GM12878 (cell line): Measurements from ENCODE around the gene STX19. TPM values are rescaled to one million over a fixed set of nuclear protein-coding genes. Genes with fewer than 3 reads are reported as not detected.

Source experiments
- ATAC-seq: fragments of 200-7000 bp; cut with Tn5 transposase; 3 replicates; pipeline ENCODE4 v1.9.1; 2020; ENCODE audit warnings: mild to moderate bottlenecking, moderate library complexity
- BruUV-seq: library from RNA; stranded (reverse); fragments of 400-500 nt; replicated peaks from 2 replicates; lab custom pipeline; 2021; lab: Mats Ljungman, UMichigan
- CTCF ChIA-PET: fragments of 300-600 bp; sonication (Branson Sonifier 250); formaldehyde crosslinking; extraction: SDS; loops from one replicate; lab custom pipeline; 2021; ENCODE audit warnings: inconsistent platforms; lab: Yijun Ruan, JAX
- POLR2A ChIA-PET: fragments of 350-600 bp; formaldehyde crosslinking; extraction: SDS; loops from one replicate; lab custom pipeline; 2021; ENCODE audit warnings: inconsistent platforms; lab: Charles Lee
- RAD21 ChIA-PET: fragments of 300-600 bp; sonication (Branson Sonifier 250); formaldehyde crosslinking; loops from one replicate; lab custom pipeline; 2023; ENCODE audit warnings: antibody characterized with exemption; ENCODE audit not compliant: unreplicated experiment; lab: Charles Lee
- SMC1A ChIA-PET: fragments of 300-600 bp; sonication (Branson Sonifier 250); formaldehyde crosslinking; loops from one replicate; lab custom pipeline; 2023; ENCODE audit not compliant: unreplicated experiment, uncharacterized antibody; lab: Charles Lee
- DNase-seq: peaks from one replicate; pipeline ENCODE4 v3.0.0-alpha.2; 2011; ENCODE audit warnings: low read depth, low spot score
- FAIRE-seq: peaks from 3 replicates; lab custom pipeline; 2011; peaks lifted over from hg19 to GRCh38; lab: Jason Lieb, UNC
- H2AFZ ChIP-seq: 2 replicates; pipeline ENCODE4 v1.6.0; 2011; ENCODE audit warnings: low read depth, low read length, control low read depth; ENCODE audit not compliant: control insufficient read depth
- H3K27ac ChIP-seq: 2 replicates; pipeline ENCODE4 v1.5.1; 2011; ENCODE audit warnings: control low read depth; ENCODE audit not compliant: control insufficient read depth, insufficient read depth
- H3K27me3 ChIP-seq, 2 experiments: replicated peaks in 1 of 2; 2 replicates each; pipeline versions ENCODE4 v1.6.0 to v1.6.1; 2011; ENCODE audit warnings: low read length in 1 of 2; ENCODE audit not compliant: control insufficient read depth in 2 of 2, insufficient read depth in 2 of 2
- H3K36me3 ChIP-seq, 2 experiments: 2 replicates each; pipeline ENCODE4 v1.5.1; 2011; ENCODE audit warnings: low read length in 1 of 2; ENCODE audit not compliant: control insufficient read depth in 2 of 2, insufficient read depth in 2 of 2
- H3K4me1 ChIP-seq: 2 replicates; pipeline ENCODE4 v1.6.1; 2011; ENCODE audit warnings: mild to moderate bottlenecking, low read length, moderate library complexity, mixed read lengths; ENCODE audit not compliant: control insufficient read depth, insufficient read depth
- H3K4me2 ChIP-seq: 2 replicates; pipeline ENCODE4 v1.6.0; 2011; ENCODE audit warnings: control low read depth; ENCODE audit not compliant: control insufficient read depth, insufficient read depth
- H3K4me3 ChIP-seq: fragments of 200-600 bp; sonication (generic); 2 replicates; pipeline ENCODE4 v1.5.1; 2016
- H3K79me2 ChIP-seq: 2 replicates; pipeline ENCODE4 v1.6.0; 2011; ENCODE audit warnings: low read length; ENCODE audit not compliant: control insufficient read depth, insufficient read depth
- H3K9ac ChIP-seq: 2 replicates; pipeline ENCODE4 v1.8.0; 2011; ENCODE audit warnings: low read length, control low read depth, mixed read lengths; ENCODE audit not compliant: control insufficient read depth, insufficient read depth
- H3K9me3 ChIP-seq: replicated peaks from 3 replicates; pipeline ENCODE4 v1.5.1; 2011; ENCODE audit warnings: mild to moderate bottlenecking, low read length; ENCODE audit not compliant: control insufficient read depth, insufficient read depth
- H4K20me1 ChIP-seq: 2 replicates; pipeline ENCODE4 v1.6.0; 2011; ENCODE audit not compliant: control insufficient read depth, insufficient read depth
- CHD2 ChIP-seq: IDR thresholded peaks from 2 replicates; pipeline ENCODE4 v1.6.1; 2011; ENCODE audit warnings: low read depth, low read length, improper control_type of control experiment, borderline replicate concordance
- CUX1 ChIP-seq: IDR thresholded peaks from 2 replicates; pipeline ENCODE4 v1.6.1; 2012; ENCODE audit warnings: improper control_type of control experiment, low read depth, low read length; ENCODE audit not compliant: insufficient replicate concordance
- POLR2AphosphoS2 ChIP-seq: IDR thresholded peaks from 2 replicates; pipeline ENCODE4 v1.6.1; 2011; ENCODE audit warnings: low read depth, mild to moderate bottlenecking, low read length, improper control_type of control experiment, moderate library complexity
- RAD51 ChIP-seq: fragments of 450-650 bp; IDR thresholded peaks from 2 replicates; pipeline ENCODE4 v1.6.1; 2016; ENCODE audit warnings: moderate library complexity, mild to moderate bottlenecking, inconsistent platforms
- STAT3 ChIP-seq: IDR thresholded peaks from 2 replicates; pipeline ENCODE4 v1.6.1; 2011; ENCODE audit warnings: low read depth, low read length, improper control_type of control experiment
- SUZ12 ChIP-seq: fragments of 200-600 bp; sonication (generic); IDR thresholded peaks from one replicate; pipeline ENCODE4 v1.6.1; 2018; ENCODE audit warnings: antibody characterized with exemption, mild to moderate bottlenecking; ENCODE audit not compliant: unreplicated experiment
- TBL1XR1 ChIP-seq: IDR thresholded peaks from 2 replicates; pipeline ENCODE4 v1.6.1; 2012; ENCODE audit warnings: low read depth, low read length, improper control_type of control experiment
- ZNF274 ChIP-seq: IDR thresholded peaks from one replicate; pipeline ENCODE4 v1.8.0; 2011; ENCODE audit not compliant: insufficient read length, insufficient read depth
- ZNF384 ChIP-seq: IDR thresholded peaks from 2 replicates; pipeline ENCODE4 v1.6.1; 2012; ENCODE audit warnings: low read depth, mild to moderate bottlenecking, low read length, improper control_type of control experiment, borderline replicate concordance
- WGBS: methylation state at CpG from one replicate; pipeline ENCODE4 v1.1.6; 2016; ENCODE audit warnings: low lambda C conversion rate; ENCODE audit not compliant: insufficient replicate concordance, insufficient coverage; ENCODE audit errors: missing lambda C conversion rate; 5-methylcytosine and 5-hydroxymethylcytosine counted together
- in situ Hi-C: fragments of 300-500 bp; cut with MboI; formaldehyde crosslinking; loops from 9 replicates; pipeline ENCODE4 v1.14.3; 2018; ENCODE audit warnings: mixed read lengths
- intact Hi-C: fragments of 100-400 bp; cut with micrococcal nuclease; formaldehyde crosslinking; loops from one replicate; pipeline ENCODE4 v1.14.2; 2022; ENCODE audit not compliant: unreplicated experiment
- polyA plus RNA-seq, 11 experiments: library from polyadenylated mRNA; depleted of rRNA in 4 of 11; unstranded in 6 of 11; stranded (reverse) in 5 of 11; fragments of >200 nt; fragmentation: Nextera tagmentation in 4 of 11; fragmentation: Illumina TruSeq in 1 of 11; extraction: Ambion mirVana in 4 of 11; extraction: Trizol in 1 of 11; gene quantifications; 1 replicate in 1 of 11; 2 replicates in 10 of 11; pipeline versions ENCODE4 v1.2.1 to v1.2.3, GENCODE V29; 2011 to 2016; ENCODE audit warnings: inconsistent platforms in 2 of 11, missing spikeins in 2 of 11, low read depth in 1 of 11
- total RNA-seq, 4 experiments: library from RNA; depleted of rRNA in 3 of 4; stranded (reverse); fragments of >200 nt in 3 of 4; fragmentation: Illumina TruSeq in 1 of 4; extraction: Trizol in 1 of 4; gene quantifications; 2 replicates each; pipeline versions ENCODE4 v1.2.1 to v1.2.3, GENCODE V29; 2013 to 2021
- TF ChIP-seq, protein P1 (sequence below): fragments of 450-650 bp; IDR thresholded peaks from 2 replicates; pipeline ENCODE4 v1.6.1; 2018; ENCODE audit warnings: mild to moderate bottlenecking, low read depth, moderate library complexity; ENCODE audit not compliant: partially characterized antibody

Gene STX19
- total and polyA plus RNA-seq, 10 of the 15 experiments (the other 5 are each of a cell fraction or from before 2014, with no cell fraction given), result 0.10 to 0.14 (median 0.11) TPM; not detected in 7

- in situ Hi-C loops, result no loop called here
- TF ChIP-seq ZNF384 (no peak; the same call in 1 of the 2 replicates), CUX1 (no peak), TBL1XR1 (0 out of 2 replicates have a peak, but pooled peaks have one; percentile 31), RAD51 (0 out of 2 replicates have a peak, but pooled peaks have one; percentile 14), STAT3 (no peak), POLR2AphosphoS2 (no peak), ZNF274 (no peak), SUZ12 (no peak), CHD2 (peak; percentile 99)
- TF ChIP-seq, protein P1, sequence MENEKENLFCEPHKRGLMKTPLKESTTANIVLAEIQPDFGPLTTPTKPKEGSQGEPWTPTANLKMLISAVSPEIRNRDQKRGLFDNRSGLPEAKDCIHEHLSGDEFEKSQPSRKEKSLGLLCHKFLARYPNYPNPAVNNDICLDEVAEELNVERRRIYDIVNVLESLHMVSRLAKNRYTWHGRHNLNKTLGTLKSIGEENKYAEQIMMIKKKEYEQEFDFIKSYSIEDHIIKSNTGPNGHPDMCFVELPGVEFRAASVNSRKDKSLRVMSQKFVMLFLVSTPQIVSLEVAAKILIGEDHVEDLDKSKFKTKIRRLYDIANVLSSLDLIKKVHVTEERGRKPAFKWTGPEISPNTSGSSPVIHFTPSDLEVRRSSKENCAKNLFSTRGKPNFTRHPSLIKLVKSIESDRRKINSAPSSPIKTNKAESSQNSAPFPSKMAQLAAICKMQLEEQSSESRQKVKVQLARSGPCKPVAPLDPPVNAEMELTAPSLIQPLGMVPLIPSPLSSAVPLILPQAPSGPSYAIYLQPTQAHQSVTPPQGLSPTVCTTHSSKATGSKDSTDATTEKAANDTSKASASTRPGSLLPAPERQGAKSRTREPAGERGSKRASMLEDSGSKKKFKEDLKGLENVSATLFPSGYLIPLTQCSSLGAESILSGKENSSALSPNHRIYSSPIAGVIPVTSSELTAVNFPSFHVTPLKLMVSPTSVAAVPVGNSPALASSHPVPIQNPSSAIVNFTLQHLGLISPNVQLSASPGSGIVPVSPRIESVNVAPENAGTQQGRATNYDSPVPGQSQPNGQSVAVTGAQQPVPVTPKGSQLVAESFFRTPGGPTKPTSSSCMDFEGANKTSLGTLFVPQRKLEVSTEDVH, result peak; percentile 87
These were observed 34.4 kb upstream of the STX19 start, which contains the start of the genes DHFR2 and NSUN3 for GRCh38 chr3:94062513-94063404. Gene DHFR2 (minus strand): TSS chr3:94062916. CDS start chr3:94061511, 1,405 bp downstream. Gene NSUN3 (plus strand): TSS chr3:94063061. CDS start chr3:94063127, 66 bp downstream.

More at GRCh38 chr3:94062513-94063404, 34.4 kb upstream of the STX19 start, which contains the start of the genes DHFR2 and NSUN3:
- DNase-seq (peak; percentile 95), ATAC-seq (peak; percentile 92), FAIRE-seq (peak; percentile 92)
- Histone ChIP-seq H2AFZ (peak within 1 kb of the TSS; percentile 96), H3K4me1 (no peaks in the 10 kb centered on the region), H3K9ac (peak within 1 kb of the TSS; percentile 99), H3K9me3 (peaks cover 12% of the 10 kb centered on the region; the same call in 2 of the 3 replicates), H3K36me3 (peaks cover 0 to 19% of the 10 kb centered on the region in 2 experiments; a peak in 2 of 4 replicates), H3K4me3 (peak within 1 kb of the TSS; percentile 84), H3K27ac (peak within 1 kb of the TSS; percentile 100), H4K20me1 (no peaks in the 10 kb centered on the region), H3K27me3 (no peaks in the 10 kb centered on the region), H3K79me2 (peaks cover 47% of the 10 kb centered on the region), H3K4me2 (peak within 1 kb of the TSS; percentile 92)
- CTCF ChIA-PET, result interaction anchor here (0.6 to 11.1 kb wide), 10 partner anchors 8 to 187 kb away, joined by 3 to 164 read pairs (median 5); no protein-coding TSS in a partner anchor
- TSS peak; percentile 91 for BruUV-seq
- intact Hi-C loops, result no loop called here
- POLR2A ChIA-PET, result interaction anchor here (0.5 to 2.5 kb wide), 8 partner anchors 9 to 175 kb away, joined by 3 to 30 read pairs (median 3); no protein-coding TSS in a partner anchor
- RAD21 ChIA-PET, result interaction anchor here (0.6 to 2.3 kb wide), 9 partner anchors 8 to 74 kb away, joined by 3 to 24 read pairs (median 5); no protein-coding TSS in a partner anchor
- SMC1A ChIA-PET, result interaction anchor here (0.6 to 2.0 kb wide), 16 partner anchors 9 to 187 kb away, joined by 3 to 21 read pairs (median 4); partner anchors contain the start of gene ARL13B
- 1% methylated on average over 49 of the region's 52 CpGs for WGBS
